HG03025 (cell line): ENCODE results near the gene CPB2.

Experiments
- ATAC-seq: cut with Tn5 transposase; IDR thresholded peaks from one replicate; pipeline ENCODE4 v1.9.1; 2021; ENCODE audit warnings: mild to moderate bottlenecking, moderate library complexity; ENCODE audit not compliant: unreplicated experiment, low FRiP score

CPB2 gene

GRCh38 chr13:46127358-46128023 is 22.7 kb upstream of the CPB2 start:
- ATAC-seq, result no peak

- ATAC-seq, result peak; percentile 59
Measured at GRCh38 chr13:46126552-46127357, 21.9 kb upstream of the CPB2 start.

DNA sequence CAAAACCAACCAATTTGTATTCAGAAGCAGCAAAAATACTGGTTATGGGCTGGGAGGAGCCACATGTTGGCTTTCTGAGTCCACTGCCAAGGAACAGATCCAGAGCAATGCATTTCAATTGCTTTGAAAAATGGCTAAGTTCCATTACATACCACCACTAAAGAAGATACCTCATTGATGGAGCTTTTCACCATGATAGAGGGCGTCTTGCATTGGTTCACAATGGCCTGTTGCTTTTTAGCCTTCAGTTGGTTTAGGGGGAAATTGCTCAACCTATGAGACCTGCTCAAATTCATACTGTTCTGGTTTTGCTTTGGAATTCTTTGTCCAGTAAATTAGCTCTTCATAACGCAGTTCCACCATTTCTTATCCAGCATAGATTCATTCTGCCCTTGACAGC is 21.2 kb upstream of the CPB2 start:
- no peak for ATAC-seq

DNA sequence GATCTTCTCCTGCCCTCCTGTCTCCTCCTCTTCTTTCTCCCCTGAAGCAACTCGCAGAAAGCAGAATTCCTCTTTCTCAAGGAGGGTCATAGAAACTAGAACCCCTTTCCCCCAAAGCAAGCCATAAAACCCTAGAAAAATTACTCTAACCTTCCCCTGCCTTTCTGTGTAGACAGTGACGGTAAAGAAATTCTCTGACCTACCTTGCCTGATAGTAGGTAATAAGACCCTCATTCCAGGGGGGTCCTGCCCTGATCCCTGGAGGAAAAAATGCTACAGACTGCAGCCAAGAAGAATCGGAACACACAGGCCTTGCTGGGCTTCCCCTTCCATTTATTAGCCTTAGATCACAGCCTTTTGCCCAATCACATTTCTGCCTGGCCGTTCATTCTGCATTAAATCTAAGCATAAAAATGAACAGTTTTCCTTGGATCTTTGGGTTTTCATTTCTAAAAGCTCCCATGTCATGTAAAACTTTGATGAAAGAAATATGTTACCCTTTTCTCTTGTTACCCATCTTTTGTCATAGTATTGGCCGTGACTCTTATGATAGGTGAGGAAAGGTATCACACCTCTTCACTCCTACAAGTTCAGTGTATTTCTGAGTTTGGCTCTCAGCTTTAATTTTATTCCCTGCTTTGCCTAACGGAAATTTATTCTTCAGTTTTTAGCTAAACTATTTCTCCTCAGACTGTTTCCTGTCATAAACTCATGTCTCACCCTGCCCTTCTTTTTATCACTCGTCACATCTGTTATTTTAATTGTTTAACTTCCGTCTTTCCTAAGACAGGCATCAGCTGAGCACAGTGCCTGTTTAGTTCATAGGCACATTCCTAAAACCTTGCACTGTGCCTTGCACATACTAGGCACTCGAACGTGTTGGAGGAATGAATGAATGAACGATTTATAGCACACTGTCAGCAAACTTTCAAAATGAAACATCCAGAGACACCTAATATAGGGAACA is 20.4 kb upstream of the CPB2 start:
- no peak for ATAC-seq

DNA sequence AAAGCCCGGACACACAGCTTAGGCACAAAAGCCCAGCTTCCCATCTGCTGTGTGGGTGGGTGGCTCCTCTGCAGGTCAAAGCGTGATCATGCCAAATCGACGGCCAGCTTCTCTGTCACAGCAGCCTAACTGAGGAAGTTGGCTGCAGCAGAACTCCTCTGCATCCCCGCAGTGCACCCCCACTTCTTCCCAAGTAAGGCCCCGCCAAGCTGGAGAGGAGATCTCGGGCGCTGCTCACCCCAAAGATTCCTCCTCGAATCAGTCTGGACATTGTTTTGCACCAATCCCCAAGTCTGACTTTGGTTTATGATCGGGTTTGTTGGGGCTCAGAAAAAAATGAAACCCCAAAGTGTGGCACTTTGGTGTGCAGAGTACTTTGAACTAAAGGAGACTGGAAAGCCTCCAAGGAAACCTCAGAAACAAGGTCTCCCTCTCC is 19.7 kb upstream of the CPB2 start:
- no peak for ATAC-seq

DNA sequence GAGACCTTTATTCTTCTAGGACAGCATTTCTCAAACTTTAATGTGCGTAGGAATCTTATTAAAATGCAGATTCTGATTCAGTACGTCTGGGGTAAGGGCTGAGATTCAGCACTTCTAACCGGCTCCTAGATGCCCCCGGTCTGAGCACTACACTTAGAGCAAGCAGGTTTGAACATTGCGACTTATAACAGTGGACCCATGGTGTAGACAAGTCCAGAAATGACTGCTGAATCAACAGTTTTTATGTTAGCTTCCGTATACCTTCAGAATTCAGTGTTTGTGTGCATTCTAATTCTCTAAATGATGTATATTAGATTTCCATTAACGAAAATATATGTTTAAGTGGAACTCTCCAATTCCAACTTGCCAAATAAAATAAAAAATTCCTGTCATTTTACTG is 17.5 kb upstream of the CPB2 start:
- no peak for ATAC-seq

GRCh38 chr13:46121597-46122163 is 16.8 kb upstream of the CPB2 start:
- ATAC-seq, result no peak

DNA sequence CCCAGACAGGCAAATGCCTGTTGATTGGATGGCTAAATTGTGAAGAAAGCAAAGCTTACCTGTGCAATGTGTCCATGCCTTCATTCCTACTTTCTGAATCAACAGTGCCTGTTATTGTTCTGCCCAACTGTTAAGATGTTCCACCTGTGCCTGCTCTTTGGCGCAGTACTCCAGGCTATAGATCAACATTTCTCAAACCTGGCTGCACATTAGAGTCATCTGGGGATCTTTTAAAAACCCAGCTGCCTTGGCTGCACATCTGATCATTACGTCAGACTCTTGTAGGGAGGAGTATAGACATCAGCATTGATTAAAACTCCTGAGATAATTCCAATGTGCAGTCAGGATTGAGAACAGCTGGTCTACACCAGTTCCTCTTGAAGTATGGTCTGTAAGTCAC is 16.2 kb upstream of the CPB2 start:
- no peak for ATAC-seq

- no peak for ATAC-seq
Measured at GRCh38 chr13:46119883-46120614, 15.2 kb upstream of the CPB2 start.

DNA sequence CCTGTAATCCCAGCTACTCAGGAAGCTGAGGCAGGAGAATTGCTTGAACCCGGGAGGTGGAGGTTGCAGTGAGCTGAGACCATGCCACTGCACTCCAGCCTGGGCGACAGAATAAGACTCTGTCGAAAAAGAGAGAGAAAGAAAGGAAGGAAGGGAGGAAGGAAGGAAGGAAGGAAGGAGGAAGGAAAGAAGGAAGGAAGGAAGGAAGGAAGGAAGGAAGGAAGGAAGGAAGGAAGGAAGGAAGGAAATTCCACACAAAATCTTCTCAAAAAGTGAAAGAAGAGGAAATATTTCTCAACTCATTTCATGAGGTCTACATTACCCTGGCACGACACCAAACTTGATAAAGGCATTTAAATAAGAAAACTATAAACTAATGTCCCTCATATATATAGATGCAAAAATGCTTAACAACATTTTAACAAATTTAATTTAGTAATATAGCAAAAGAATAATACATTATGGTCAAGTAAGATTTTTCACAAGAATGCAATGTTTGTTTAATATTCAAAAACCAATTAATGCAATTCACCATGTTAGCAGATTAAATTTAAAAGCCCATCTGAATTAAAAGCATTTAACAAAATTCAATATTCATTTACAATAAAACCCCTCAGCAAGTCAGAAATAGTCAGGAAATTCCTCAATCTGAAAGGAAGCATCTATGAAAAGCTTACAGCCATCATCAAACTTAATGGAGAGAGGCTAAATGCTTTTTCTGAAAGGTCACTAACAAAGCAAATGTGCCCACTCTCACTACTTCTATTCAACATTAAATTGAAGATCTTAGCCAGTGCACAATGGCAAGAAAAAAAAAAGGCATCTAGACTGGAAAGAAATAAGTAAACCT is 12.0 kb upstream of the CPB2 start:
- ATAC-seq, result no peak

DNA sequence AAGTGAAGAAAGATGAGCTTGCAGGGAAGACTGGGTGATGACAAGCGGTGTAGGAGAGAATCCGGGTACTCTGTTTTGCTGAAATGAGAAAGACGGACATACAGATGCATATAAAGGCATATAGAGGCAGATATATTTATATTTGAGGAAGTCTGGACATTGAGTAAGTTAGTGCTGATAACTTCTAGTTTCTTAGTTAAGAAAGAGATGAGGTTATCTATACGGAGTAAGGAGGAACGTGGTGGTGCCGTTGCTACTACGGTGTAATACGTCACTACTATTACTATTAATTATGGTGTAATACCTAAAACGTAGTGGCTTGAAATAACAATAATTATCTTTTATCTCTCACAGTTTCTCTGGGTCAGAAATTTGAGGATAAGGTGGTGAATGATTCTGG is 9.8 kb upstream of the CPB2 start:
- no peak for ATAC-seq

- no peak for ATAC-seq
Measured at GRCh38 chr13:46113596-46113995, 8.8 kb upstream of the CPB2 start.

DNA sequence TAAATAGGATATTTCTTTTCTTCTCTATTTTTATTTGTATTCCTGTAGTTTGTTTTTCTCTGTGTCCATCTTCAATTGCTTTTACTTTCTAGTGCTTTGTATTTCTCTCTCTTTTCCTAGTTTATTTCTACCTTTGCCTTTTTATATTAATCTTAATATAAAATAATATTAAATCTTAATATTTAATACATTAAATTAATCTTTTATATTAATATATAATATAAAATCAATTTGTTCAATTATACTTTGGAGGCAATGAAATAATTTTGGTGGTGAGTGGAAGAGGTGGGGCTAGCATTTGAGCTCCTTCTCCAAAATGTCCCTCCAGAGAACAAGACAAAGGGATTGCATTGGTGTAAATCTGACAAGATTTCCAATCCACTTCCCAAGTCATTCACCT is 6.3 kb upstream of the CPB2 start:
- ATAC-seq, result no peak

GRCh38 chr13:46109451-46109850 is 4.6 kb upstream of the CPB2 start:
- no peak for ATAC-seq

GRCh38 chr13:46106839-46107371 is 2.1 kb upstream of the CPB2 start:
- no peak for ATAC-seq

GRCh38 chr13:46103037-46103436 is 1.8 kb downstream of the CPB2 start:
- ATAC-seq, result no peak

DNA sequence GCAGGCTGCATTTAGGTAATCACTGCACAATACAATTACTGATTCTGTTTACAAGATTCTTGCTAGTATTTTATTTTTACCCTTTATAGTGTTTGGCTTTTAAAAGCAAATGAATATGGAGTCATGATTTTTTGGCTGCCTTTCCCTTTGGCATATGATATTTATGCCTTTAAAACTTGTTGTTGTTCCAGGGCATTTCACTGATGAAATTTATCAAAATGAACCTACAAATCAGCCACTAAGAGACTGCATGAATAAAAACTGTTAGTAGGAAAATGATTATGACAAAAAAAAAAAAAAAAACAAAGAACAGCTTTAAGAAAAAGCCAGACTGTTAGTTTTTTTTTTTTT is 2.6 kb downstream of the CPB2 start:
- ATAC-seq, result no peak

DNA sequence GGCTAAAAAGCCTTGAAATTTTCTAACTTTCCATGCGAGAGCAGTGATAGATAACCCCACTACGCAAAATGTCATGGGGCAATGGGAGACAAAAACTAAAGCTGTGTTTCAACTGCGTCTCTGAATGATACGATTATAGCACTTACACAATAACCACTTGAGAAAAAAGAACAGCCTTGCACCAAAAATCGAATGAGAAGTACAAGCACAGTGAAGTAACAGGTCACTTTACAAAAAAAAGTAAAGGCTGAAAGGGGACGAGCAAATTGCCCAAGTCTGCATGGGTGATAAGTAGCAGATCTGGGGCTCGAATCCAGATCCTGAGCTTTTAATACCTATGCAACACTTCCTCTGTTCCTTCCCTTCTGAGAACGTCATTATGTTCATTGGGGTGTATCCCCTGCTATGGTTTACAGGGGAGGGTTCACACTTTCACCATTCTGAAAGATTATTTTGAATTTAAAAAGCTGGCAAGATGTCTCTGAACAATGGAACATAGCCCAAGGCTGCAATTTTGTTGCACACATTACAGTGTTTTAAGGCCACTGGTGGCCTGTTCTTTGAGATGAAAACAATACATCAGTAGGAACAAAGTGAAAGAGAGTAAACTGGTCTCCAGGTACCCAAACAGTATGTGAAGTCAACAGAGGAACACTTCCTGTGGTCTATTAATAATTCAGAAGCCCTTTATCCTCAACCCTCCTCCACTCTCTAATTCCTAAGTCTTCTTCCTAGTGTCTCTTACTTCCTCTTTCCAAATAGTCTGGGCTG is 3.2 kb downstream of the CPB2 start:
- no peak for ATAC-seq
